CD4-positive, alpha-beta T cell treated with Interleukin-12 subunit alpha and Interleukin-12 subunit beta, for 1 hour (primary cell): ENCODE measurements around the gene CREBZF.

Experiments used
- DNase-seq: peaks from one replicate; pipeline ENCODE4 v3.0.0-alpha.2; 2020

Gene CREBZF, protein sequence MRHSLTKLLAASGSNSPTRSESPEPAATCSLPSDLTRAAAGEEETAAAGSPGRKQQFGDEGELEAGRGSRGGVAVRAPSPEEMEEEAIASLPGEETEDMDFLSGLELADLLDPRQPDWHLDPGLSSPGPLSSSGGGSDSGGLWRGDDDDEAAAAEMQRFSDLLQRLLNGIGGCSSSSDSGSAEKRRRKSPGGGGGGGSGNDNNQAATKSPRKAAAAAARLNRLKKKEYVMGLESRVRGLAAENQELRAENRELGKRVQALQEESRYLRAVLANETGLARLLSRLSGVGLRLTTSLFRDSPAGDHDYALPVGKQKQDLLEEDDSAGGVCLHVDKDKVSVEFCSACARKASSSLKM

DNA sequence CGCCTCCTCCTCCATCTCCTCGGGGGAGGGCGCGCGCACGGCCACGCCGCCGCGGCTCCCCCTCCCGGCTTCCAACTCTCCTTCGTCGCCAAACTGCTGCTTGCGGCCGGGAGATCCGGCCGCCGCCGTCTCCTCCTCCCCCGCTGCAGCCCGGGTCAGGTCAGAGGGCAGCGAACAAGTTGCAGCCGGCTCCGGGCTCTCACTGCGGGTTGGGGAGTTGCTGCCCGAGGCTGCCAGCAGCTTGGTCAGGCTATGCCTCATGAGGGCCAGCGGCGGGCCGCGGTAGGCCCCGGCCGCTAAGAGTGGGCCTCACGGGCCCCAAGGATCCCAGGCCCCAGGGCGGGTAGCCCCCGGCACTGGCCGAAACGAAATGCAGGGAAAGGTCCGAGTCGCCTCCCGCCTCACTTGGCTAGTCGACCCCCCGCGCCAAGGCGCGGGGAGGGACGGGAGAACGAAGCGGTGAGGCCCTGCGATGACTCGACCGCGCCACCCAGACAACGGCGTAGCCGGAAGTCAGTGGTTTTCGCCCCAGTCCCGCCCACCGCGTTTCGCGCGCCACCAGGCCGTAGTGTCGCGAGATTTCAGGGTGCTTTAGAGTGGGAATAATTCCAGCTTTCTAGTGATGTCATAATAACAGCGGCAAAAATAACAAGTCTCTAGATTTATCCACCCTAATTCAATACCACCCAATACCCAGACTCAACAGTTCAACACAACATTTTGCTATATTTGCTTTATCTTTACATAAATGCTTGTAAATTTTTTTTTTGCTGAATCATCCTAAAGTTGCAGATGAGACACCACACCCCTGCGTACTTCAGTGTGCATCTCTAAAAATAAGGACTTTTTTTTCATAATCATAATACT is at the start of gene CREBZF:
Gene CREBZF (minus strand): TSS at position 515 of the 867 bp plus-strand sequence. CDS start 254 bp downstream, at position 261.
- DNase-seq = peak; percentile 95

DNA sequence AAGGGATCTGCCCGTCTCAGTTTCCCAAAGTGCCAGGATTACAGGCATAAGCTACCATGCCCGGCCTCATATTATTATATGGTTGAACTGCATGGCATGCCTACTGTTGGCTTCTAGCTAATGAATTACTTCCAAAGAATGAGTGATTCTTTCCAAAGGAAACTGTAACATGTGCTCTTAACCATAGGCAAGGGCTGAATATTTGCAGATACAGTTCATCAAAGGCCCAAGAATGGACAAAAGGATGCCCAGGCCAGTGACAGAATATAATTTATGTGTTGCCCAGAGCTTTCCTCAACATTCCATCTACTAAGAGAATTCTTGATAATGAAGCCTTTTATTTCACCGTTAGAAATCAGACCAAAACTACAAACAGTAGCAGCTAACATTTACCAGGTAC is 48.0 kb upstream of the CREBZF start:
- DNase-seq = no peak

DNA sequence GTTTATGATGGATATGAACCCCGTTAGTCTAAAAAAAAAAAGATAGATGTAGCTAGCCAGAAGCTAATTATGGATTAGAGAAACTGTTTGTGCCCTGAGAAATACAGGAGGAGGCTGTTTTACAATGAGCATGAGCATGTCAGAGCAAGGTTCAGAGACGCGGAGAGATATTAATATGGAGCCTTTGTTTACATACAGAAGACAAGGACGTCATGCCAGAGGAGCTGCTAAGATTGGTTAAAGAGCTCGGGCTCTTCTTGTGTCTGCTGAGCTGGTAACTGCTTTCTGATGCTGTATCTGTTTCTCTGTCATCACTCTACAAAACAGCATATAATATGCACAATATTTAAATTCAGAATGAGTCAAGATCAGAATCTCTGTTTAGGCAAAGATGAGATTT is 46.0 kb upstream of the CREBZF start:
- DNase-seq = no peak

DNA sequence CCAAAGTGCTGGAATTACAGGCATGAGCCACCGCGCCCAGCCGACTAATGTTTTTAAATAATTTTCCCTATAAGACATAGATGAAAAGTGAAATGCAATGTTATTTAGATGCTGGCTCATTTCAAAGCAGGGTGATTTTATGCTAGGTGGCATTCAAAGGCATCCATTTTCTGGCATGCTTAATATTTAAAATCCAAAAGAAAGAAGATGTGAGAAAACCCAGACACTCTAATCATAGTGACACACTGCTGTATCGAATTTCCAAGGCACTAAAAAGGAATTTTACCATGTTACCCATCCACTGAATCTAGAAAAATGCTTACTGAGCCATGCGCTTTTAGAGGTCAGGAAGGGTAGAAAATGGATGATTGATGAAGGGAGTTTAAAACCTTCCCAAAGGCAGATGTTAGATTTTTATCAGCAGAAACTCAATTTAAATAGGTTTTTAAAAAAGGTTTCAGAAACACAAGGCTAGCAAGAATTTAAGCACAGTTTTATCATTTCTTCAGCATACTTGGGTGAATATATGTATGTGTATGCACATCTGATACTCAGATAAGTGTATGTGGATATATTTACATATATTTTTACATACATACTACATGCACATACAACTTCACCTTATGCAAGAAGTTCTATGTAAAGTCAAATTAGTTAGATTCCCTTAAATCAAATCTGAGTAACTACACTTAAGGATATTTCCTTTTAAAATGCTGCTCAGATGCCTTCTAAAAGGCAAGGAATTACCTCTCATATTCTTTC is 45.2 kb upstream of the CREBZF start:
- DNase-seq = no peak

DNA sequence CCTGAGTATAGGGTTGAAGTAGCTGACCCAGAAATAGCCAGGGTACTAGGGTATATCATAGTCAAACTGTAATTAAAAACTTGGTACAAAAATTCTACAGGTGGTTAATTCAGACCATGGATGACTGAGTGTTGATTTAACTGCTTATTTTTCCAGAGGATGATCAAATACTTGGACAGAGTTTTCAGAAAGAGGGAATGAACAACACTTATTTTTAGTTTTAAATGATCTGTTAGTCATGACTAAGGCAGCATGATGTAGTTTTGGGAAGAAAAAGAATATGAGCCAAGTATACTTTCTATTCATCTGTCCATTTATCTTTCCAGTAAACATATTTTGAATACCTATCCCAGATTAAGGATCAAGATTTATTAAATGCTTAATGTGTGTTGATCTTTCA is 40.9 kb upstream of the CREBZF start:
- no peak for DNase-seq

DNA sequence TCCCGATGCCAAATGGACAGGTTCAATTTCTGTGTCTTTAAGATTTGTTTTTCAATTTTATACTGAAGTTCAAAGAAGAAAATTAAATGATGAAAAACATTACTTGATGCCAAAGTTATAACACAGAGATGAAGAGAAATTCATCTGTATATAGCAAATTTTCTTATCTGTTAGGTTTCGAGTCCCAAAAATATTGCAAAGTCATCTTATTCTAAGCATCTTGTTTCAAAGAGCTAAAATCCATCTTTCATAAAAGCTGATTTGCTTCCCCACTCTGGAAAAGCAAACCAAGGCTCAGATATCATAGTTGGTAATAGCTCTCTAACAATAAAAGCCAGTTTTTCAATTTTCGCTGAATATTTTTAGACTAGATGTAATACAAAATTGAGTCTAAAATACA is 40.0 kb upstream of the CREBZF start:
- no peak for DNase-seq

DNA sequence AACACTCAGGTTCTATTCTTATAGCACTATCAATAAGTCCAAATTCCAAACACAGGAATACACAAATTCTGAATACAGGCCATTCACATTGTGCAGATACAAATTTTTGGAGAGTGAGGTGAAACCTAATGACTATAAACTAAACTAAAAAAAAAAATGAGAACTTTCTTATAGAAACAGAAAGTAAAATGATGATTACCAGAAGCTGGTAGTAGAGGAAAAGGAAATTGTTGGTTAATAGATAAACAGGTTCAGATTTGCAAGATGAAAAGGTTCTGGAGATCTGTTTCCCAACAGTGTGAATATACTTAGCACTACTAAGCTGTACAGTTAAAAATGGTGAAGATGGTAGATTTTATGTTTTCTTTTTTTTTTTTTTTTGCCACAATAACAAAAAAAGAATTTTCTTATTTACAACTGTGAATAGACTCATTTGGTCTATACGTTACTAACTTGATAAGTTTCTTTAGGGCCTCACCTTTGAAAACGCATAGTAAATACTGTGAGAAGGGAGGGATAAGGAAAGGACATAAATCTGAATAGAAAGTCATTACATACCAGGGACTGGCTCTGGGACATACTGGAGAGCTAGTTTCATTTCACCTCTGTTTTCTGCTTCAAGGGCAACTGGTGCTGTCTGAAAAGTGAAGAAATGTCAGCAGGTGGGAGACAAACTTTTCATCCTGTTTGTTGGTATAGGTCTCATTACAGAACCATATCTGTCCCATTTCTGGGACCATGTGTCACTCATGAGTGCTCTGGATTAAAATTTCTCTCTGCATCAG is 35.2 kb upstream of the CREBZF start:
- peak; percentile 24 for DNase-seq

DNA sequence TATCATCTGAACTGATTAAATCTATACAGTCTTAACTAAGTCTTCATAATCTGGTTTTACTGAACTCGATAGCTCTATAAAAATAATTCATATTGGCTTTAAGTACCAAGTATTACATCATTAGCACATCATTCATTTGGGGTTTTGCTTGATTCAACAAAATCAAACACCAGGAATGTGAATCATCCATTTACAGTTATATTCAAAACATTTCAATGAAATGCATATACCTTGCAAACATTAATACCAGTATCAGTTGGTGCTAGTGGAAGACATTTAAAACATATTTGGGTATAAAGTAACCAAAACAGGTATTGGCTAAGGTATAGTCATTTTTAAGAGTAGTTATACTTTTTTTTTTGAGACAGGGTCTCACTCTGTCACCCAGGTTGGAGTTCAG is 33.3 kb upstream of the CREBZF start:
- no peak for DNase-seq

DNA sequence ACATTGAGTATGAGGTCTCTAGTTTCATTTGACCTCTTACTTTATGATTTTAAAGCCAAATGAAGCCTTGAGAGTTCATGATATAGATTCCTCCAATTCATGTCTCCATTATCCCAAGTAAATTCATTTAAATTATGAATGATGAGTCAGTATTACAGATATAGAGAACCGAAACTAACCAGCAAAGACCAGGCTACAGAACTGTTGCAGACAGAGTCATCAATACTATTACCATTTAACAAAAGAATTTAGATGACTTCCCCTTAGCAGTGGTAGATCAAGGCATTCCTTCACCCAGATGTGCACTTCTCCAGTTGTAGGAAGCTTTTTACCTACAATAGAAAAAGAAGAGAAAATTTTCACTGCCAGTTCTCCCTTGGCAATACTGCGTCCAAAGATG is 32.8 kb upstream of the CREBZF start:
- DNase-seq = no peak

DNA sequence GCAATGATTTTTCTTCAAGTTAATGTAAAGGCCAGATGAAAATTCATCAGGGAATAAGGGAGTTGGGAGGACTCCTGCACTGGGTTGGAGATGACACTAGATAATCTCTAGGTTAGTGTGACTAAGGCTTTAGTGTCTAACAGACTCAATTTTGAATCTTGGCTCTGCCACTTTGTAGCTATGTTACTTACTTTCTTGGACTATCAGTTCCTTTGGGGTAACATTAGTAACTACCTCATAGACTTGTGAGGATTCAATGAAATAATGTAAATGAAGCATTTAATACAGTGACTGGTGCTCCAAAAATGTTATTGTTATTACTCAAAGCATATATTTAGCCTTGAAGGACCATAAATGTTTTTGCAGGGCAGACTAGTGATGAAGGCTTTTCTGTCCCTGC is 30.6 kb upstream of the CREBZF start:
- DNase-seq = no peak

DNA sequence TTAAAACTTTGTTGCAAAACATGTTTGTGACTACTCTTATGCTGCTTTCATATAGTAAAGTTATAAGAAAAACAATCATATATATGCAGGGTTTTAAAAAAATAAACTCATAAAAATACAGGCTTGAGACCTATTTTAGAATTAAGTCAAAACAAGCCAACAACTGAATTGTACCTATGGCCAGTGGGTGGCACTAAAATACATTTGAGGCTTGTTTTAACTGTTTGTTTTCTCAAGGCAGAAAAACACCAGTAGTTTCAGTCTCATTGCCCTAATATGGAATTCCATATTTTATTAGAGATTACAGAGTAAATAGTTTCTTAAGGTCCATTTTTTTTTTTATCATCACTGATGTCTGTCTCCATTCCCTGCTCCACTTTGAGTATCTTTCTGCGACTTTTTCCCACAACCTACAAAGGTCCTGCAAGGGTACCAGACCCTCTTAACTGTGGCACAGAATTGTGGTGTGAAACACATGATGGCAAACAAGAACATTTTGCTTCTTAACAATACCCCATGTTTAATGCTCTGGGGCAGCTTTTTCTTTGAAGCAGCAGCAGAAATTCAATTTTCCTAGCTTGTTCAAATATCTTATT is 29.6 kb upstream of the CREBZF start:
- peak; percentile 61 for DNase-seq

DNA sequence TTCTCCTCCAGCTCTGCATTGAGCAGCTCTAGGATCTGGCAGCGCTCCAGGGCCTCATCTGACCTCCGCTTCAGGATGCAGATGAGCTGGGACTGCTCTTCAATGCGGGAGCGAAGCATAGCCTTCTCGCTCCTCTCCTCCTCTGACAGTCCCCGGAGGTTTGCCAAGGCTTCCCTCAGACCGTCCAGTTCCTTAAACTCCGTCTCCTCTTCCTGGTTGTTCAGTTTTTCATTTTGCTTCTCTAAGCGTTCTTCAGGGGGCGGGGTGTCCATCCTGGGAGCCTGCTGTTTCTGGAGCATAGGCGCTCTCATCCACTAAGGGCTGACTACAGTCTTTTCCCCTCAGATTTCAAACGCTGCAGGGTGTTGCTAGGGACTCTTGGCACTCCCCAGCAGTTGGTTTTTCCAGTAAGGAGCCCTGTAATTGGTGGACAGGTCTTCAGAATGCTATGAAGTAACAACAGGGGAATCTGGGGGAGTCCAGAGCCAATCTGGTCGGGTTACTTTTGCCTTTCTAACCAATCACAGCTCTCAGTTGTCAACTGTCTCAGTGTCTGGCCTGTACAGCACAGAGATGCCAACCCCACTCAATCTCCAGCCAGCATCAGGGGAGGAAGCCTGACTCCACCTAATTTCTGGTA is 21.0 kb upstream of the CREBZF start, which contains the start of gene CCDC89:
Gene CCDC89 (minus strand): TSS at position 376 of the 640 bp plus-strand sequence. CDS start 65 bp downstream, at position 311.
- DNase-seq = no peak

DNA sequence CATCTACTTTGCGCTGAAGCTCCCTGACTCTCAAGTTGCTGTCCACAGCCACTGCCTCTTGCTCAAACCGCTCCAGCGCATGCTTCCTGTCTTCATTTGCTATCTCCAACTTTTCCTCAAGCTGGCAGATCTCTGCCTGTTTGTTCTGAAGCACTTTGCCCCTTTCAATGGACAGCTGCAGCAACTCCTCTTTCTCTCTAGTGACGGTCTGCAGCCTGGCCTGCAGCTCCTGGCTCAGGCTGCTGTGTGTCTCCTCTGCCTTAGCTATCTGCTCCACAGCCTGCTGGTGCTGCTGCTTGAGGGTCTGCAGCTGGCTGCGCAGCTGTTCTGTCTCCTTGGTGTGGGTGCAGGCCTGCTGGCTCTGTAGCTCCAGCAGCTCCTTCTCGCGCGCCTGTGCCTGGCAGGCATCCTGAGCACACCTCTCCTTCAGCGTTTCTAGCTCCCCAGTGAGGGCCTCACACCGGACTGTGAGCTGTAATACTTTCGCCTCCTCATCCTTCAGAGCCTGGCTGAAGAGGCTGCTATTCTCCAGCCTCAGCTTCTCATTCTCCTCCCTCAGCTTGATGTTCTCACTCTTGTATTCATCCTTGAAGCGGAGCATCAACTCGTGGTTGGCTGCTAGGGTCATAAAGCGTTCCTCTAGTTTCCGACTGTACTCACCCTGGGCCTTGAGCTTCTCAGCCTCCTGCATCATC is 20.3 kb upstream of the CREBZF start:
- DNase-seq = no peak

DNA sequence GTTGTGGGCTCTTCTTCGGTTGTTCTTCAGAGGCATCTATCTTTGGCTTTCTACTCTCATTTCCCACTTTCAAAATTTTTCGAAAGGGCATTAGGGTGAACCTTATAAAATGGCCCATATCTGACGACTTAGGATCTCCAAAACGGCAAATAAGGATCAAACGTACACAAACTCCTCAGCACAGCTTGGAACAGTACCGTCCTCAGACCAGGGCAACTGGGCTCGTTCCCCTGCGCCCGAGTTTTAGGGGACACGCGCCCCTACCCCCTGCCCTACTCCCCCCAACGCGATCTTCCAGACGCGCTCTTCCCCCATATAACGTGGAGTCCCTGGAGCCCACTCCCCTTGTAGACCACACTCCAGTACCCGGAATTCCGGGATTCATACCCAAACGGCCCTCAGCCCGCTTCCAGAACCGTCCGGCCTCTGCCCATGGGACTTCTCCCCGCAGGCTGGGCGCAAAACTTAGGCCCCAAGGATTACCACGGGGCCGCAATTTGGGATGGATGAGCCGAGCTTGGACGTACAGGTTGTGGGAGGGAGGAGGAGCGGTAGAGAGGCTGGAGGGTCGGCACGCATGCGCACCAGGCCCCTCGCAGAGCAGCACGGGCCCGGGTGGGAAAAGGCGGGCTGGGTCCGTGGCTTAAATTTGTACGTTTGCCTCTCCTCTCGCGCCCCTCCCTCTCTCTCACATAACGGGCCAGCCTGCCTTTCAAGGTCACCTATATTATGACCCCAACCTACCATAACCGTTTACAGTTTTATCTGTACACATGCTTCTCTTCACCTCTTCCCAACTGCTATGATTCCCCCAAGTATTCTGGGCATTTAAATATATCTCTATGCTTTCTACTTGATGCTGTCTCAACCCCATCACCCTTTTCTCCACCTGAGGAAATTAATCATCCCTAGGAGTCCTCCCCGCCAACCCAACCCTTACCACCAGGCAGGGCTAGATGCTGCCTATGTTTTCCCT is 17.7 kb upstream of the CREBZF start:
- DNase-seq = peak; percentile 67

DNA sequence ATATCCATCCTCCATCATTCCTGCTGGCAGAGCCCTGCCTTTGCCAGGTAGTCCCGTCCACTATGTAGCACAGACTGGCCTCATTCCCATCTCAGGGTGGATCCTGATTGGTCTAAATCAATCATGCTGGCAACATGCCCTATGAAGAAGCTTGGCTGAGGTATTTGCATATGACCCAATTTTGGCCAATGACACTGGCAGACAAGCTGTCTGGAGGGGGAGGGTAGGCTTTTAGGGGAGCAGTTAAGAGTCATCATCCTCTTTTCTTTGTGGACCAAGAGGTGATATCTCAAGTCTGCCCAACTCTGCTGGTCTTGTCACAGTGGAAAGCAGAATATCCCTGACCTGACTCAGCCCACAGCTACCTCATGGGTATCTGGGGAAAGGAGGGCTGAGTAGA is 16.0 kb upstream of the CREBZF start:
- DNase-seq = no peak

DNA sequence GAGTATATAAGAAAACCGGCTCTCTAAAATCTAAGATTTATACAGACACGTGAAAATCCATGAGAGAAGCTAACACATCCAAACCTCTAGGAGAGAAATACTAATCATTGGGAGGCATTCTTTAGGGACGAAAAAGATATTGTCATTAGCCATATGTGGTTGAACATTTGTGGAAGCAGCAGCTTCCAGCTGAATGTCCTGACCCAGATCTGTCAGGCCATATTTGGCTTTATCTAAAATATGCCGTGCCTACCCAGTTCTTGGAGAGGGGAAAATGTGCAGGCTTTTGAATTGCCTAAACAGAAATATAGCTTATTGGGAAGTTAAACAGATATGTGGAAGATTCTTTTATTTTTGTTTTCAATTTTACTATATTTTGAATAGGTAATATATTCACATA is 14.6 kb upstream of the CREBZF start:
- DNase-seq = no peak

DNA sequence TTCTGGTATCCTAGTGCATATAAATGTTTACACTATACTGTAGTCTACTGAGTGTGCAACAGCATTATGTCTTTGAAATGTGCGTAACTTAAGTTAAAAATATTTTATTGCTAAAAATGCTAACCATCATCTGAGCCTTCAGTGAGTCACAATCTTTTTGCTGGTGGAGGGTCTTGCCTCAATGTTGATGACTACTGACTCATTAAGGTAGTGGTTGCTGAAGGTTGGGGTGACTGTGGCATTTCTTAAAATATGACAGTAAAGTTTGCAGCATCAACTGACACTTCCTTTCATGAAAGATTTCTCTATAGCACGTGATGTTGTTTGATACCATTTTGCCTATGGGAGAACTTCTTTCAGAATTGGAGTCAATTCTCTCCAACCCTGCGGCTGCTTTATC is 8.5 kb upstream of the CREBZF start:
- DNase-seq = no peak

DNA sequence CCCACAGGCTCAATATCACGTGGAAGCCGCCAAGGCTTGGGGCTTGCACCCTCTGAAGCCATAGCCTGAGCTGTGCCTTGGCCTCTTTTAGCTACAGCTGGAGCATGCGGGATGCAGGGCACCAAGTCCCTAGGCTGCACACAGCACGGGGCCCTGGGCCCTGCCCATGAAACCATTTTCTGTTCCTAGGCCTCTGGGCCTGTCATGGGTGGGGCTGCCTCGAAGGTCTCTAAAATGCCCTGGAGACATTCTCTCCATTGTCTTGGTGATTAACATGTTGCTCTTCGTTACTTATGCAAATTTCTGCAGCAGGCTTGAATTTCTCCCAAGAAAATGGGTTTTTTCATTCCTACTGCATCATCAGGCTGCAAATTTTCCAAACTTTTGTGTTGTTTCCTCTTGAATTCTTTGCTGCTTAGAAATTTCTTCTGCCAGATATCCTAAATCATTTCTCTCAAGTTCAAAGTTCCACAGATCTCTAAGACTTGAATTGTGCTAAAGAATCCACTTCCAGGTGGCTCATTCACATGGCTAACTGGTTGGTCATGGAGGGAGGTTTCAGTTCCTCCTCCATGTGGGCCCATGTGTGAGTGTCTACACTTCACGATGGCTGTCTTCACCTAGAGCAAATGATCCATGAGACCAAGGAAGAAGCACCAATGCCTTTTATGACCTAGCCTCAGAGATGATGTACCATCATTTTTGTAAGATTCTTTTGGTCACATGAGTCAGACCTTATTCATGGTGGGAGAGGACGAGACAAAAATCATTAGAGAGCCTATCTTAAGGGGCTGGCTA is 7.4 kb upstream of the CREBZF start:
- DNase-seq = no peak
